Measurements from ENCODE around the gene GXYLT2.
"Not testable (repeated sequence)": the region's sequence is repeated elsewhere in the genome, so short reads cannot be mapped to it uniquely, and the experiment has no call there.

Gene GXYLT2

GRCh38 chr3:72892870-72893269 is 5.0 kb downstream of the GXYLT2 start:
- no peak for DNase-seq

GRCh38 chr3:72894976-72895552 is 7.2 kb downstream of the GXYLT2 start:
- no peak for DNase-seq

DNA sequence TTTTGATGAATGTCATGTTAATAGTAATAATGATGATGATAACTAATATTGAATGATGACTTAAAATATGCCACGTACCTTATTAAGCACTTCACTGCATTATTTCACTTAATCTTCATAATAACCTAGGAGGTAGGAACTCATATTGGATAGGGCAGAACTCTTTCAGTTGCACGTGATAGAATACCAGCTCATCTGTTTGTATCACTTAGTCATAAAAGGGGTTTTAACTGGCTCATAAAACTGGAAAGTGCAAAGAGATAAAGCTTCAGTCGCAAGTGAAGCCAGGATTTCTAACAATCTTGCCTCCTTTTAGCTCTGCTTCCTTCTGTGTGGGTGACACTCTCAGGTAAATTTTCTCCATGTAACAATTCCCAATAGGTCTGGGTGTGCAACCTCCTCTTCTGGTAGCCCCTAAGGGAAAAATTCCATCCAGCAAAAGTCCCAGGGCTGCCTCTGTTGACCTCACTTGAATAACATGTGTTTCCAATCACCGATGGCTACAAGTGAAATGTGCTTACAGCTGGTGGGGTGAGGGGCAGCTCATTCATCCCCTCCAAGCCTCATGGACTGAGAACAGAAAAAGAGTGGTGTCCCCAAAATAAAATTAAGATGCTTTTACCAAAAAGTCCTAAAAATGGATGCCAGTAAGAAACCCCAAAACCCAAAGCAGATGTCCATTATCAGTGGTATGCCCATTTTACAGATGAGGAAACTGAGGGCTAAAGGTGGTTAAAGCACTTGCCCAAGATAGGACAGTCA is 9.3 kb downstream of the GXYLT2 start:
- DNase-seq: no peak

- no peak for DNase-seq
Observed at GRCh38 chr3:72897758-72898007, 9.8 kb downstream of the GXYLT2 start.

GRCh38 chr3:72899349-72899765 is 11.5 kb downstream of the GXYLT2 start:
- no peak for DNase-seq

GRCh38 chr3:72900048-72900447 is 12.2 kb downstream of the GXYLT2 start:
- DNase-seq: no peak

- DNase-seq: no peak
Observed at GRCh38 chr3:72901840-72902239, 14.0 kb downstream of the GXYLT2 start.

DNA sequence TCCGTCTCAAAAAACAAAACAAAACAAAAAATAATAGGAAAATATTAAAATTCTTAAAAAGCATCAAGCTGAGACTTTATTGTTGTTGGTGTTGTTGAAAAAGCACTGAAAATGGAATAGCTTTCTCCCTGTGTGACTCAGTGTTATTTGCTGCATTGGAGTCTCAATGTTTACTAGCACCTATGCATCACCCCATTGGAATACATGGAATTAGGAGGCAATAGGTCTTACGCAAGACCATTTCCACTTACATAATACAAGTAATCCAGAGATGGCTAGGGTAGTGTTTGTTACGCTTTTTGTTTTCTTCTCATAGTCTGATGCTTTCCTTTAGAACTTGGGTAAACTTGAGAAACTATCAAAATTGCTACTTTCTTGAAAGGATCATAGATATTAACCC is 15.2 kb downstream of the GXYLT2 start:
- DNase-seq: no peak

DNA sequence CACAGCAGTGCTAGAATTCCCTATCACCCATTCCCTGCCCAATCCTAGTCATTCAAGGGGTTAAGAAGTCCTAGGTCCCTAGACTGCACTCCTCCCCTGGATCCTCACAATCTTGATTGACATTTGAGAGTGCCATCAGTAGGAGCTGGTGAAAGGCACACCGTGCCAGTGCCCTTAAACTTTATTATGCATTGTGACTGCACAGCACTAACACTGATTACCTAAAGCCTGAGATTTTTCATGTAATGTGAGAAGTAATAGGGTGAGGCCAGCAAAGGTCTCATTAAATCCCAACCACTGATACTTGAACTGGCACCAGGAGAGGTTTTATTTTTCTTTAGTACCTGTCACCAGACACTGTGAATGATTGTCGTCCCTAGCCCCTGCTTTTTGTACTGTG is 16.3 kb downstream of the GXYLT2 start:
- no peak for DNase-seq

- no peak for DNase-seq
Observed at GRCh38 chr3:72906154-72906553, 18.3 kb downstream of the GXYLT2 start.

DNA sequence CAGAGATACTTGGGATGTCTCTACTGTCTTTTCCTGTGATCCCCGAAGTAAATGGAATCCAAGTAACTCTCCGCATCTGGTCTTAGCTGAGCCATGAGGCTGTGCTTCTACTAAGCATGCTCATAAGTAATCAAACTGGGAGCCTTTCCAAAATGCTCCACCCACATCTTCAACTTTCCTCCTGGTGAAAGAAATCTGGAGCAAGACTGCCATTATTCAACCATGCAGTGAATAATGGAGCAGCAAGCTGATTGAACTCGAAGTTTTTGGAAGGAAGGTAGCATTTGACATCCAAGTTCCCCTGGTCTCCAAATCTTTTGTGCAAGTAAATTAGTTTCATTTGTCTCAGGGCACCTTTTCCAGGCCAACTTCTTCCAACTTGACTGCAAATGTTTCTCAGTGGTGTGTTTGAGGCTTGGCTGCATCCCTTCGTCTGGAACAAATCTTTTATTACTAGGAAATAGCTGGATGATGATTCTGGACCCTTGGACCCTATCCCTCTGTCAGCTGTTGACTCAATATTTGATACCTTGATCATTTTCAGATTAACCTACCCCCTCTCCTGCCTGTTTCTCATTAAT is 19.4 kb downstream of the GXYLT2 start:
- DNase-seq: no peak

- DNase-seq: no peak
Observed at GRCh38 chr3:72907731-72908620, 20.1 kb downstream of the GXYLT2 start.

- DNase-seq: no peak
Observed at GRCh38 chr3:72909591-72909990, 21.7 kb downstream of the GXYLT2 start.

GRCh38 chr3:72912532-72912931 is 24.7 kb downstream of the GXYLT2 start:
- no peak for DNase-seq

GRCh38 chr3:72914383-72914782 is 26.5 kb downstream of the GXYLT2 start:
- DNase-seq: no peak

DNA sequence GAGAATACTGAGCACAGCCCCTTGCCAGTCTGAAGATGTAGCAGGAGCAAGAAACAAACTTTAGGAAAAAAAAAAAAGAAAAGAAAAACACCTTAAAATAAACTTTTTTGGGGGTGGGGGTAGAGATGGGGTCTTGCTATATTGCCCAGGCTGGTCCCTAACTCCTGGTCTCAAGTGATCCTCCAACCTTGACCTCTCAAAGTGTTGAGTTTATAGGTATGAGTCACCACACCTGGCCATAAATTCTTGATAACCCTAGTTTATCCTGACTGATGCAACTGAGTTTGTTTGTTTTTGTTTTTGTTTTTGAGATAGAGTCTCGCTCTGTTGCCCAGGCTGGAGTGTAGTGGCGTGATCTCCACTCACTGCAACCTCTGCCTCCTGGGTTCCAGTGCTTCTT is 28.4 kb downstream of the GXYLT2 start:
- no peak for DNase-seq

DNA sequence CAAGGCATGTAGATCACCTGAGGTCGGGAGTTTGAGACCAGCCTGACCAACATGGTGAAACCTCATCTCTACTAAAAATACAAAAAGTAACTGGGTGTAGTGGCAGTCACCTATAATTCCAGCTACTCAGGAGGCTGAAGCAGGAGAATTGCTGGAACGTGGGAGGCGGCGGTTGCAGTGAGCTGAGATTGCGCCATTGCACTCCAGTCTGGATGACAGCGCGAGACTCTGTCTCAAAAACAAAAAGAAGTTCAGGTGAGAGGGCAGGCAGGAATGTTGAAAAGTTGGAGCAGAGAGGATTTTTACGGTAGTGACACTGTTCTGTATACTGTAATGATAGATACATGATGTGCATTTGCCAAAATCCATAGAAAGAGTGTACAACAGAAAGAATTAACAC is 31.7 kb downstream of the GXYLT2 start:
- DNase-seq: no peak

DNA sequence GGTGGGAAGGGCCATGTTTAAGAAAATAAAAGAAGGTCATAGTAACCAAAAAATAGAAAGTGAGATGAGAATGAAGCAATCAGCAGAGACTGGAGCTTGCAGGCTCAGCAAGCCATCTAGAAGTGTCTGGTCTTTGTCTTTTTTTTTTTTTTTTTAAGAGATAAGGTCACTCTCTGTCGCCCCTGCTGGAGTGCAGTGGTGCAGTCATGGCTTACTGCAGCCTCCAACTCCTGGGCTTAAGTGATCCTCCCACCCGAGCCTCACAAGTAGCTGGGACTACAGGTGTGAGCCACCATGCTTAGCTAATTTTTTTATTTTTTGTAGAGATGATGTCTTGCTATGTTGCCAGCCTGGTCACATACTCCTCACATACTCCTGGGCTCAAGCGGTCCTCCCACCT is 36.2 kb downstream of the GXYLT2 start:
- DNase-seq: no peak

DNA sequence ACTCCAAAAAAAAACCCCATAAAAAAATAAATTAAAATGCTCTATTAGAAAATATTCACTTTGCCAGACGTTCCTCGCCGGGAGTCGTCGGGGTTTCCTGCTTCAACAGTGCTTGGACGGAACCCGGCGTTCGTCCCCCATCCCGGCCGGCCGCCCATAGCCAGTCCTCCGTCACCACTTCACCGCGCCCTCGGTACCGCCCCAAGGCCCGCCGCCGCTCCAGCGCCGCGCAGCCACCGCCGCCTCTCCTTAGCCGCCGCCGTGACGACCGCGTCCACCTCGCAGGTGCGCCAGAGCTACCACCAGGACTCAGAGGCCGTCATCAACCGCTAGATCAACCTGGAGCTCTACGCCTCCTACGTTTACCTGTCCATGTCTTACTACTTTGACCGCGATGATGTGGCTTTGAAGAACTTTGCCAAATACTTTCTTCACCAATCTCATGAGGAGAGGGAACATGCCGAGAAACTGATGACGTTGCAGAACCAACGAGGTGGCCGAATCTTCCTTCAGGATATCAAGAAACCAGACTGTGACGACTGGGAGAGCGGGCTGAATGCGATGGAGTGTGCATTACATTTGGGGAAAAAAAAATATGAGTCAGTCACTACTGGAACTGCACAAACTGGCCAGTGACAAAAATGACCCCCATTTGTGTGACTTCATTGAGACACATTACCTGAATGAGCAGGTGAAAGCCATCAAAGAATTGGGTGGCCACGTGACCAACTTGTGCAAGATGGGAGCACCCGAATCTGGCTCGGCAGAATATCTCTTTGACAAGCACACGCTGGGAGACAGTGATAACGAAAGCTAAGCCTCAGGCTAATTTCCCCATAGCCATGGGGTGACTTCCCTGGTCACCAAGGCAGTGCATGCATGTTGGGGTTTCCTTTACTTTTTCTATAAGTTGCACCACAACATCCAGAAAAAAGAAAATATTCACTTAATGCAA is 41.2 kb downstream of the GXYLT2 start:
- DNase-seq: not testable (repeated sequence)

DNA sequence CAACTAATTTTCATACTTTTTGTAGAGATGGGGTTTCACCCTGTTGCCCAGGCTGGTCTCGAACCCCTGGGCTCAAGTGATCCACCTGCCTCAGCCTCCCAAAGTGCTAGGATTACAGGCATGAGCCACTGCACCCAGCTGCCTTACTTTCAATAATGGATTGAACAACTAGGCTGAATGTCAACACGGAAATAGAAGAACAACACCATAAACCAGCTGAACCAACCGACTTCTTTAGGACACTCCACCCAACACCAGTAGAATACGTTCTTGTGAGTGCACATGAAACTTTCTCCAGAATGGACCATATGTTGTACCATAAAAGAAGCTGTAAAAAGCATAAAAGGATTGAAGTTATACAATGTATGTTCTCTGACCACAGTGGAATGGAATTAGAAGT is 42.9 kb downstream of the GXYLT2 start:
- DNase-seq: no peak

DNA sequence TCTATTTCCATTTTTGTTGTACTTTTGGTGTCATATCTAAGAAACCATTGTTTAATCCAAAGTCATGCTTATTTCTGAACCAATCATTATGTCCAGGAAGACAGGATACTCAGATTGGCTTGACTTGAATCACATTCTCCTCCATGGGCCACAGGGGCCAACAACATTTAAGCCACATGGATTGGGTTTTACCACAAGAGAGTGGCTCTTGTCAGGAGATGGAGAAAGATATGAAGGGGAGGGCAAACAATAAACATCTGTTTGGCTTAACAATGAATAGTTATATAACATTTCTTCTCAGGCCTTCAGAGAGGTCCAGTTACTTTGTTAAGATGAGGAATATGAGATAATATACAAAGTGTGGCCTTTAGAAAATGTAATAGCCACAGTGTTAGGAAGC is 44.6 kb downstream of the GXYLT2 start:
- DNase-seq: no peak

GRCh38 chr3:72938471-72939265 is 50.8 kb downstream of the GXYLT2 start:
- no peak for DNase-seq
